ENCODE data around the gene VAV3. TPM values are rescaled to one million over a fixed set of nuclear protein-coding genes. Genes with fewer than 3 reads are reported as not detected.

The VAV3 gene
- total RNA-seq, 1 donor from 2014 or later: 4.8 TPM

GRCh38 chr1:107647012-107647411 lies 318.0 kb downstream of the VAV3 start:
- H3K36me3 ChIP-seq (ENCODE audit: control insufficient read depth, insufficient read depth, low read length): no peaks in the 10 kb centered on the region
- no peak for DNase-seq (ENCODE audit: low read depth)
- no peaks in the 10 kb centered on the region for H3K27me3 ChIP-seq (ENCODE audit: control insufficient read depth, insufficient read depth, low read length)
- no peak for TF ChIP-seq CTCF (IDR thresholded peaks at IDR 0.05; ENCODE audit: insufficient read depth, low read length, poor library complexity, severe bottlenecking)
- no peak overlapping the region for H3K4me3 ChIP-seq (ENCODE audit: low read depth, low read length)

GRCh38 chr1:107643766-107644165 lies 321.2 kb downstream of the VAV3 start:
- Histone ChIP-seq H3K4me3 (ENCODE audit: low read depth, low read length) (no peak overlapping the region), H3K36me3 (ENCODE audit: control insufficient read depth, insufficient read depth, low read length) (no peaks in the 10 kb centered on the region), H3K27me3 (ENCODE audit: control insufficient read depth, insufficient read depth, low read length) (no peaks in the 10 kb centered on the region)
- TF ChIP-seq CTCF (IDR thresholded peaks at IDR 0.05; ENCODE audit: insufficient read depth, low read length, poor library complexity, severe bottlenecking): no peak
- DNase-seq (ENCODE audit: low read depth): no peak

- DNase-seq (ENCODE audit: low read depth): no peak
- H3K27me3 ChIP-seq (ENCODE audit: control insufficient read depth, insufficient read depth, low read length): no peaks in the 10 kb centered on the region
- TF ChIP-seq CTCF (IDR thresholded peaks at IDR 0.05; ENCODE audit: insufficient read depth, low read length, poor library complexity, severe bottlenecking): no peak
- no peaks in the 10 kb centered on the region for H3K36me3 ChIP-seq (ENCODE audit: control insufficient read depth, insufficient read depth, low read length)
- no peak overlapping the region for H3K4me3 ChIP-seq (ENCODE audit: low read depth, low read length)
These were observed 324.8 kb downstream of the VAV3 start for GRCh38 chr1:107640207-107640606.

GRCh38 chr1:107637101-107637500 lies 327.9 kb downstream of the VAV3 start:
- DNase-seq (ENCODE audit: low read depth): no peak
- Histone ChIP-seq H3K4me3 (ENCODE audit: low read depth, low read length) (no peak overlapping the region), H3K27me3 (ENCODE audit: control insufficient read depth, insufficient read depth, low read length) (no peaks in the 10 kb centered on the region), H3K36me3 (ENCODE audit: control insufficient read depth, insufficient read depth, low read length) (no peaks in the 10 kb centered on the region)
- no peak for TF ChIP-seq CTCF (IDR thresholded peaks at IDR 0.05; ENCODE audit: insufficient read depth, low read length, poor library complexity, severe bottlenecking)

- Histone ChIP-seq H3K27me3 (ENCODE audit: control insufficient read depth, insufficient read depth, low read length) (no peaks in the 10 kb centered on the region), H3K36me3 (ENCODE audit: control insufficient read depth, insufficient read depth, low read length) (no peaks in the 10 kb centered on the region), H3K4me3 (ENCODE audit: low read depth, low read length) (no peak overlapping the region)
- TF ChIP-seq CTCF (IDR thresholded peaks at IDR 0.05; ENCODE audit: insufficient read depth, low read length, poor library complexity, severe bottlenecking): no peak
- DNase-seq (ENCODE audit: low read depth): no peak
These were observed 331.4 kb downstream of the VAV3 start for GRCh38 chr1:107633596-107633995.

GRCh38 chr1:107626073-107626796 lies 338.7 kb downstream of the VAV3 start:
- H3K36me3 ChIP-seq (ENCODE audit: control insufficient read depth, insufficient read depth, low read length): no peaks in the 10 kb centered on the region
- H3K4me3 ChIP-seq (ENCODE audit: low read depth, low read length): no peak overlapping the region
- DNase-seq (ENCODE audit: low read depth): no peak
- no peaks in the 10 kb centered on the region for H3K27me3 ChIP-seq (ENCODE audit: control insufficient read depth, insufficient read depth, low read length)
- no peak for TF ChIP-seq CTCF (IDR thresholded peaks at IDR 0.05; ENCODE audit: insufficient read depth, low read length, poor library complexity, severe bottlenecking)

Data from kidney epithelial cell (primary cell).